ENCODE measurements around the gene MED13. TPM values are rescaled to one million over a fixed set of nuclear protein-coding genes. Genes with fewer than 3 reads are reported as not detected.

The MED13 gene
- total RNA-seq, 1 experiment from 2014 or later, result 60.7 TPM

- H3T11ph ChIP-seq (ENCODE audit: low read length), result no peak overlapping the region
- no peak overlapping the region for H3K4me2 ChIP-seq (ENCODE audit: insufficient read depth, insufficient read length, low read length)
- no peak overlapping the region for H3K27ac ChIP-seq (ENCODE audit: insufficient read length, low read depth, low read length)
- no peaks in the 10 kb centered on the region for H3K27me3 ChIP-seq (ENCODE audit: insufficient read depth, low read length)
- no peak overlapping the region for H3K4ac ChIP-seq (ENCODE audit: low read depth, low read length)
- H2BK20ac ChIP-seq (ENCODE audit: low read depth, low read length, poor library complexity, severe bottlenecking), result no peak overlapping the region
- H2BK5ac ChIP-seq (ENCODE audit: insufficient read length, low read length), result no peak overlapping the region
- H2BK120ac ChIP-seq (ENCODE audit: low read depth, low read length, poor library complexity, severe bottlenecking), result no peak overlapping the region
- no peak overlapping the region for H2AFZ ChIP-seq (ENCODE audit: low read length)
- H3K4me3 Mint-ChIP-seq, result no peak overlapping the region
- no peak overlapping the region for H3K18ac ChIP-seq (ENCODE audit: insufficient read length, low read depth, low read length)
- peak overlapping the region in 2 of 3 experiments; percentile 72 to 93; a peak in 4 of 7 replicates for H3K27ac Mint-ChIP-seq
- no peaks in the 10 kb centered on the region for H3K4me1 ChIP-seq (ENCODE audit: insufficient read depth, low read length)
- H3K36me3 Mint-ChIP-seq (ENCODE audit: insufficient read depth in 1 of 3, low read depth in 3 of 3), result peaks cover 31 to 72% (median 58%) of the 10 kb centered on the region in 3 experiments; a peak in 6 of 7 replicates
- H2AK5ac ChIP-seq (ENCODE audit: insufficient read length, low read length), result no peak overlapping the region
- H3K9me3 ChIP-seq (ENCODE audit: control insufficient read depth, low read depth, low read length), result no peaks in the 10 kb centered on the region
- no peak overlapping the region for H3K9ac ChIP-seq (ENCODE audit: extremely low read depth, insufficient read length, low read length)
- no peak overlapping the region for H3K56ac ChIP-seq (ENCODE audit: insufficient read length, low read depth, low read length)
- no peak for TF ChIP-seq CTCF (conservative IDR thresholded peaks at IDR 0.05)
- no peak overlapping the region for H2BK12ac ChIP-seq (ENCODE audit: insufficient read length, low read depth, low read length)
- H3K79me2 ChIP-seq (ENCODE audit: insufficient read depth, low read length), result no peaks in the 10 kb centered on the region; the same call in 1 of the 2 replicates
- H3K14ac ChIP-seq (ENCODE audit: insufficient read depth, low read length), result no peak overlapping the region
- H3K23me2 ChIP-seq (ENCODE audit: insufficient read length, low read depth, low read length, poor library complexity, severe bottlenecking), result no peaks in the 10 kb centered on the region
- no peak overlapping the region for H3K23ac ChIP-seq (ENCODE audit: insufficient read length, low read depth, low read length)
- H4K20me1 ChIP-seq (ENCODE audit: control insufficient read depth, insufficient read depth, insufficient read length), result no peaks in the 10 kb centered on the region
- peaks cover 5% of the 10 kb centered on the region for H3K79me1 ChIP-seq (ENCODE audit: insufficient read depth, low read depth, low read length, poor library complexity, severe bottlenecking)
- H4K8ac ChIP-seq (replicated peaks; ENCODE audit: insufficient read length, low read depth, low read length), result no peak overlapping the region
- H3K4me1 Mint-ChIP-seq, result peaks cover 6% of the 10 kb centered on the region in 2 experiments
- no peaks in the 10 kb centered on the region for H3K9me3 Mint-ChIP-seq
- no peak overlapping the region for H2BK15ac ChIP-seq (ENCODE audit: low read depth, low read length)
- no peak overlapping the region for H4K5ac ChIP-seq (ENCODE audit: insufficient read length, low read depth, low read length)
- no peak for DNase-seq
- H4K91ac ChIP-seq (ENCODE audit: insufficient read length, low read depth, low read length), result no peak overlapping the region
- no peaks in the 10 kb centered on the region for H3K27me3 Mint-ChIP-seq (ENCODE audit: low read depth)
These were observed 92.8 kb downstream of the MED13 start for GRCh38 chr17:61972311-61972710.

Measured in H9 (cell line).